Naive thymus-derived CD4-positive, alpha-beta T cell (primary cell): Measurements from ENCODE around the gene GRK5. TPM values are rescaled to one million over a fixed set of nuclear protein-coding genes. Genes with fewer than 3 reads are reported as not detected.

ENCODE experiments used
- ATAC-seq: fragments of 150-1000 bp; cut with Tn5 transposase; 2 replicates; pipeline ENCODE4 v1.10.0; 2021; ENCODE audit warnings: mild to moderate bottlenecking, moderate library complexity
- CTCF ChIA-PET: fragments of 350-600 bp; sonication (Branson Sonifier 250); formaldehyde crosslinking; loops from one replicate; lab custom pipeline; 2021; ENCODE audit warnings: antibody characterized with exemption; lab: Charles Lee
- POLR2A ChIA-PET: fragments of 350-600 bp; sonication (Branson Sonifier 250); formaldehyde crosslinking; loops from one replicate; lab custom pipeline; 2021; ENCODE audit warnings: antibody characterized with exemption, inconsistent platforms; lab: Charles Lee
- DNase-seq, 9 donors: peaks; one replicate each; pipeline versions ENCODE4 v3.0.0 to v3.0.0-alpha.2; 2020 to 2022; ENCODE audit warnings: mixed read lengths in 1 of 9
- H3K27ac ChIP-seq: one replicate; pipeline ENCODE4 v1.7.0; 2013; ENCODE audit warnings: mild to moderate bottlenecking, low read depth, low read length, moderate library complexity
- H3K27me3 ChIP-seq, 2 donors: one replicate each; pipeline ENCODE4 v1.7.0; 2013; ENCODE audit warnings: low read length in 2 of 2, mild to moderate bottlenecking in 2 of 2, moderate library complexity in 2 of 2; ENCODE audit not compliant: control insufficient read depth in 2 of 2, insufficient read depth in 2 of 2
- H3K36me3 ChIP-seq, 3 experiments: 1 replicate in 2 of 3; 2 replicates in 1 of 3; pipeline ENCODE4 v1.7.0; 2013; ENCODE audit warnings: low read length in 3 of 3, mild to moderate bottlenecking in 3 of 3, moderate library complexity in 1 of 3; ENCODE audit not compliant: insufficient read depth in 3 of 3, control insufficient read depth in 2 of 3
- H3K4me1 ChIP-seq, 2 donors: one replicate each; pipeline ENCODE4 v1.7.0; 2013; ENCODE audit warnings: low read length in 2 of 2, mild to moderate bottlenecking in 2 of 2, moderate library complexity in 1 of 2; ENCODE audit not compliant: control insufficient read depth in 2 of 2, insufficient read depth in 2 of 2
- H3K4me3 ChIP-seq: 2 replicates; pipeline ENCODE4 v1.7.0; 2013; ENCODE audit warnings: mild to moderate bottlenecking, low read length
- H3K9me3 ChIP-seq, 3 experiments: 1 replicate in 2 of 3; 2 replicates in 1 of 3; pipeline ENCODE4 v1.7.0; 2013; ENCODE audit warnings: low read length in 3 of 3; ENCODE audit not compliant: control insufficient read depth in 2 of 3
- H3K27ac Mint-ChIP-seq, 9 donors: one replicate each; pipeline ENCODE4 v1.8.0; 2020 to 2022; ENCODE audit warnings: mixed read lengths in 9 of 9, mild to moderate bottlenecking in 8 of 9, moderate library complexity in 5 of 9, inconsistent platforms in 2 of 9
- H3K27me3 Mint-ChIP-seq, 5 donors: one replicate each; pipeline ENCODE4 v1.8.0; 2021 to 2022; ENCODE audit warnings: mixed read lengths in 5 of 5, mild to moderate bottlenecking in 1 of 5
- H3K36me3 Mint-ChIP-seq, 5 donors: one replicate each; pipeline ENCODE4 v1.8.0; 2020 to 2022; ENCODE audit warnings: mixed read lengths in 5 of 5, mild to moderate bottlenecking in 3 of 5, inconsistent platforms in 1 of 5
- H3K4me1 Mint-ChIP-seq, 7 donors: one replicate each; pipeline ENCODE4 v1.8.0; 2020 to 2022; ENCODE audit warnings: mixed read lengths in 7 of 7, mild to moderate bottlenecking in 3 of 7, inconsistent platforms in 1 of 7
- H3K4me3 Mint-ChIP-seq, 10 donors: one replicate each; pipeline ENCODE4 v1.8.0; 2020 to 2022; ENCODE audit warnings: mild to moderate bottlenecking in 10 of 10, mixed read lengths in 10 of 10, moderate library complexity in 6 of 10, inconsistent platforms in 2 of 10
- H3K9me3 Mint-ChIP-seq, 11 donors: one replicate each; pipeline ENCODE4 v1.8.0; 2020 to 2022; ENCODE audit warnings: mixed read lengths in 11 of 11, mild to moderate bottlenecking in 4 of 11, inconsistent platforms in 1 of 11, moderate library complexity in 1 of 11
- intact Hi-C, 2 donors: fragments of 100-400 bp; cut with micrococcal nuclease; formaldehyde crosslinking; loops; one replicate each; pipeline ENCODE4 v1.15.1; 2023
- polyA plus RNA-seq, 2 donors: library from polyadenylated mRNA; unstranded; fragments of 300-500 nt; fragmentation: Illumina TruSeq; gene quantifications; one replicate each; pipeline ENCODE4 v1.2.3, GENCODE V29; 2021
- total RNA-seq, 6 experiments: library from RNA in 5 of 6; stranded (reverse) in 5 of 6; gene quantifications; 1 replicate in 5 of 6; 2 replicates in 1 of 6; pipeline ENCODE4 v1.2.3 and lab custom pipeline; 2021 to 2026

Gene GRK5
- total and polyA plus RNA-seq, 7 experiments from 2014 or later = 16.4 to 45.2 (median 30.3) TPM

- DNase-seq (no peak), ATAC-seq (no peak)
- Mint-ChIP-seq H3K36me3 (peaks cover 6 to 15% (median 11%) of the 10 kb centered on the region in 5 donors), H3K9me3 (peaks cover 0 to 9% (median 6%) of the 10 kb centered on the region in 11 donors), H3K27me3 (peaks cover 0 to 2% (median 0%) of the 10 kb centered on the region in 5 donors), H3K27ac (peak overlapping the region in 1 of 9 donors; percentile 75), H3K4me3 (no peak overlapping the region), H3K4me1 (peaks cover 0 to 13% (median 0%) of the 10 kb centered on the region in 7 donors)
- intact Hi-C loops = no loop called here
- H3K4me1 ChIP-seq = no peaks in the 10 kb centered on the region
- ChIA-PET CTCF (interaction anchor here (0.6 to 1.7 kb wide), 3 partner anchors 14 to 261 kb away, joined by 4 to 6 read pairs (median 4); no protein-coding TSS in a partner anchor), POLR2A (interaction anchor here (0.6 to 1.5 kb wide), 2 partner anchors 36 to 108 kb away, joined by 3 to 4 read pairs; no protein-coding TSS in a partner anchor)
- no peaks in the 10 kb centered on the region for H3K9me3 ChIP-seq
- no peak overlapping the region for H3K27ac ChIP-seq
- peaks cover 0 to 32% (median 0%) of the 10 kb centered on the region in 3 experiments for H3K36me3 ChIP-seq
- H3K4me3 ChIP-seq = no peak overlapping the region
- H3K27me3 ChIP-seq = no peaks in the 10 kb centered on the region
Observed at GRCh38 chr10:119457966-119458766, 250.8 kb downstream of the GRK5 start.

- no peak overlapping the region for H3K27ac ChIP-seq
- peaks cover 0 to 15% (median 0%) of the 10 kb centered on the region in 3 experiments for H3K36me3 ChIP-seq
- H3K9me3 ChIP-seq = no peaks in the 10 kb centered on the region
- H3K4me3 ChIP-seq = no peak overlapping the region
- Mint-ChIP-seq H3K4me3 (no peak overlapping the region), H3K27me3 (peaks cover 0 to 2% (median 0%) of the 10 kb centered on the region in 5 donors), H3K36me3 (peaks cover 6 to 11% (median 8%) of the 10 kb centered on the region in 5 donors), H3K27ac (peak overlapping the region in 1 of 9 donors; percentile 39), H3K9me3 (peaks cover 0 to 17% (median 7%) of the 10 kb centered on the region in 11 donors), H3K4me1 (peaks cover 0 to 13% (median 1%) of the 10 kb centered on the region in 7 donors)
- no peaks in the 10 kb centered on the region for H3K27me3 ChIP-seq
- no peak for DNase-seq
- H3K4me1 ChIP-seq = no peaks in the 10 kb centered on the region
- CTCF ChIA-PET = no interaction called here
- intact Hi-C loops = no loop called here
- no peak for ATAC-seq
- POLR2A ChIA-PET = no interaction called here
Observed at GRCh38 chr10:119459681-119460340, 252.4 kb downstream of the GRK5 start.

DNA sequence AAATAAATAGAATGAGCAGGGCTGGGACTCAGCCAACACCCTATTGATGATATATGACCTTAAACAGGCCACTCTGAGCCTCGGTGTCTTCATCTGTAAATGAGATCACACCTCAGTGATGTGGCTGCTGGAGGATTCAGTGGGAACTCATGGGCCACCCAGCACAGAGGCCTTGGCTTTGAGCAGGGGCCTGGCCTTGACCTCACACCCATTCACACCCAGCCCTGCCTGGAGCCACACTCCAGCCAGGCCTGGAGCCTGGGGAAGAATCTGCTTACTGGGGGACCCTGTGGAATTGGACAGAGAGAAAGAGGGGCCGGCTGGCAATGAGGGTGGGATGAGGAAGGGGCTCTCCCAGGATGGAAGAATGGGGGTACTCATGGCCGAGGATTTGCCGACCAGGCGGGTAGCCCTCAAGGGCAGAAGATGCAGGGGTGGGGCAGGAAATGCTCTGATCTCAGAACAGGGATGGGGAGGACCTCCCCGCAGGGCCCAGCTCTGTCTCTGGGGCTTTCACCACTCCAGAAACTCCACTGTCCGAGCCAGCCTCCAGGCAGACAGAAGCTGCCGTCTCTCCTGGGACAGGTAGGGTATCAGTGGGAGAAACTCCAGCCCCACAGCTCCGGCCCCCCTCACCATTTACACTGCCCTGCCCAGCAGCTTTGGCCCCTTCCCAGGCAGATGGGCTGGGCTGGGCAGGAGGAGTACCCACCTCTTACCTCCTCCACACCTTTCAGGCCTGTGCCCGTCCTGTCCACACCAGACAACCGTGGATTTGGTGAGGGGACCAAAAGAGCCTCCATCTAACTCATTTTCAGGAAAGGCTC lies 253.2 kb downstream of the GRK5 start:
- Mint-ChIP-seq H3K27ac (peak overlapping the region in 1 of 9 donors; percentile 67), H3K27me3 (peaks cover 0 to 2% (median 0%) of the 10 kb centered on the region in 5 donors), H3K4me3 (no peak overlapping the region), H3K9me3 (peaks cover 0 to 17% (median 8%) of the 10 kb centered on the region in 11 donors), H3K4me1 (peaks cover 0 to 13% (median 8%) of the 10 kb centered on the region in 7 donors), H3K36me3 (peaks cover 5 to 13% (median 8%) of the 10 kb centered on the region in 5 donors)
- Histone ChIP-seq H3K4me3 (no peak overlapping the region), H3K9me3 (no peaks in the 10 kb centered on the region), H3K27me3 (no peaks in the 10 kb centered on the region), H3K4me1 (peaks cover 0 to 3% of the 10 kb centered on the region in 2 donors), H3K27ac (no peak overlapping the region), H3K36me3 (peaks cover 0 to 11% (median 0%) of the 10 kb centered on the region in 3 experiments)
- ATAC-seq (no peak), DNase-seq (no peak)
- CTCF ChIA-PET = no interaction called here
- POLR2A ChIA-PET = no interaction called here
- intact Hi-C loops = no loop called here

DNA sequence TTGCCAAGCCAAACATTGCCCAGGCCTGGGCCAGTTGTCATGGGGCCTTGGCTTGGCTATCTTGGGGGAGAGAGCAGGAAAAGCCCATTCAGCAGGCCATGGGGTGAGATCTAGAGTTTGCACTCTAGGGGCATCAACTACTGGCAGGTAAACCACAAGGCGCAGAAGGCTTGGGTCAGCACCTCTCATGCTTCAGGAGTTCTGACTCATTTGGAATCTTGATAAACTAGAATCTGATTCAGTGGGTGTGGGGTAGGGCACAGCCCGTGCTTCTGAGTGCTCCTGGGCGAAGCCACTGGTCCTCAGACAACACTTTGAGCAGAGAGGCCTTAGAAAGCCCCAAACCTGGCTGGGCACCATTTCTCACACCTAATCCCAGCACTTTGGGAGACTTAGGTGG lies 254.0 kb downstream of the GRK5 start:
- Mint-ChIP-seq H3K27me3 (peaks cover 0 to 2% (median 0%) of the 10 kb centered on the region in 5 donors), H3K27ac (no peak overlapping the region), H3K9me3 (peaks cover 0 to 17% (median 8%) of the 10 kb centered on the region in 11 donors), H3K4me3 (no peak overlapping the region), H3K4me1 (peaks cover 0 to 15% (median 10%) of the 10 kb centered on the region in 7 donors), H3K36me3 (peaks cover 3 to 13% (median 8%) of the 10 kb centered on the region in 5 donors)
- Histone ChIP-seq H3K27ac (no peak overlapping the region), H3K4me3 (no peak overlapping the region), H3K9me3 (no peaks in the 10 kb centered on the region), H3K36me3 (peaks cover 0 to 4% (median 0%) of the 10 kb centered on the region in 3 experiments), H3K4me1 (peaks cover 0 to 10% of the 10 kb centered on the region in 2 donors), H3K27me3 (no peaks in the 10 kb centered on the region)
- ATAC-seq (no peak), DNase-seq (no peak)
- intact Hi-C loops = no loop called here
- ChIA-PET CTCF (no interaction called here), POLR2A (no interaction called here)

DNA sequence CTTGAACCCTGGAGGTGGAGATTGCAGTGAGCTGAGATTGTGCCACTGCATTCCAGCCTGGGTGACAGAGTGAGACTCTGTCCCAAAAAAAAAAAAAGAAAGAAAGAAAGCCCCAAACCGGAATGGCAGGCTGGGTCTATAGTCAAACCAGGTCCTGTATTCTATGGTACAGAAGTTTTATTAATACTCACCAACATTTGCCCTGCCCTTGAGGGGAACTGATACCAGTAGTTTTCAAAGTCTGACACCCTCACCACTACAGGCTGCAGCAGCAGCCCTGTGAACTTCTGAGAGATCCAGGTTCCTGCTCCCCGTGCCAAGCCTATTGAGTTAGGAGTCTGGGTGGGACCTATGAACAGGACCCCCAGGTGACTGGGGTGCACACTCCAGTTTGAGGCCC lies 254.6 kb downstream of the GRK5 start:
- peaks cover 0 to 15% of the 10 kb centered on the region in 2 donors for H3K4me1 ChIP-seq
- Mint-ChIP-seq H3K27me3 (peaks cover 0 to 2% (median 0%) of the 10 kb centered on the region in 5 donors), H3K27ac (peak overlapping the region in 1 of 9 donors; percentile 6), H3K9me3 (peaks cover 0 to 17% (median 8%) of the 10 kb centered on the region in 11 donors), H3K4me3 (no peak overlapping the region), H3K4me1 (peaks cover 0 to 21% (median 13%) of the 10 kb centered on the region in 7 donors), H3K36me3 (peaks cover 3 to 13% (median 8%) of the 10 kb centered on the region in 5 donors)
- no peak overlapping the region for H3K4me3 ChIP-seq
- CTCF ChIA-PET = no interaction called here
- H3K9me3 ChIP-seq = no peaks in the 10 kb centered on the region
- DNase-seq (no peak), ATAC-seq (no peak)
- POLR2A ChIA-PET = no interaction called here
- intact Hi-C loops = no loop called here
- H3K27ac ChIP-seq = no peak overlapping the region
- no peaks in the 10 kb centered on the region for H3K27me3 ChIP-seq
- H3K36me3 ChIP-seq = peaks cover 0 to 4% (median 0%) of the 10 kb centered on the region in 3 experiments

- Histone ChIP-seq H3K9me3 (no peaks in the 10 kb centered on the region), H3K27me3 (no peaks in the 10 kb centered on the region), H3K36me3 (peaks cover 0 to 4% (median 0%) of the 10 kb centered on the region in 3 experiments), H3K4me3 (no peak overlapping the region), H3K27ac (no peak overlapping the region), H3K4me1 (peaks cover 0 to 16% of the 10 kb centered on the region in 2 donors)
- peaks cover 0 to 17% (median 8%) of the 10 kb centered on the region in 11 donors for H3K9me3 Mint-ChIP-seq
- intact Hi-C loops = no loop called here
- peaks cover 3 to 11% (median 8%) of the 10 kb centered on the region in 5 donors for H3K36me3 Mint-ChIP-seq
- H3K4me1 Mint-ChIP-seq = peaks cover 0 to 18% (median 13%) of the 10 kb centered on the region in 7 donors
- ATAC-seq (no peak), DNase-seq (no peak)
- H3K27me3 Mint-ChIP-seq = peaks cover 0 to 2% (median 0%) of the 10 kb centered on the region in 5 donors
- peak overlapping the region in 1 of 10 donors; percentile 4 for H3K4me3 Mint-ChIP-seq
- peak overlapping the region in 3 of 9 donors; percentile 9 to 59 (median 15) for H3K27ac Mint-ChIP-seq
- POLR2A ChIA-PET = no interaction called here
- CTCF ChIA-PET = no interaction called here
Observed at GRCh38 chr10:119462773-119463172, 255.4 kb downstream of the GRK5 start.
